Ascending aorta (tissue), 2 donors: ENCODE results near the gene INAFM1. TPM values are rescaled to one million over a fixed set of nuclear protein-coding genes. Genes with fewer than 3 reads are reported as not detected.

ENCODE experiments used
- DNase-seq, 2 donors: peaks; one replicate each; pipeline ENCODE4 v3.0.0-alpha.2; 2019; ENCODE audit warnings: low spot score in 2 of 2
- H3K27ac ChIP-seq, 2 donors: fragments of 200-600 bp; sonication (generic); one replicate each; pipeline ENCODE4 v1.5.1; 2016 to 2017; ENCODE audit warnings: mild to moderate bottlenecking in 1 of 2
- H3K27me3 ChIP-seq: fragments of 200-600 bp; sonication (generic); one replicate; pipeline ENCODE4 v1.5.1; 2017
- H3K36me3 ChIP-seq, 2 donors: fragments of 200-600 bp; sonication (generic); one replicate each; pipeline ENCODE4 v1.5.1; 2016
- H3K4me1 ChIP-seq, 2 donors: fragments of 200-600 bp; sonication (generic); one replicate each; pipeline ENCODE4 v1.5.1; 2016 to 2017; ENCODE audit warnings: mild to moderate bottlenecking in 1 of 2
- H3K4me3 ChIP-seq, 2 donors: fragments of 200-600 bp; sonication (generic); one replicate each; pipeline ENCODE4 v1.5.1; 2016 to 2017; ENCODE audit warnings: mild to moderate bottlenecking in 1 of 2
- H3K9me3 ChIP-seq, 2 donors: fragments of 200-600 bp; sonication (generic); one replicate each; pipeline ENCODE4 v1.5.1; 2016
- intact Hi-C: fragments of 100-400 bp; cut with DNase I; formaldehyde crosslinking; loops from one replicate; pipeline ENCODE4 v1.15.1; 2023
- total RNA-seq: library from RNA; depleted of rRNA; stranded (reverse); fragments of >200 nt; gene quantifications from one replicate; pipeline ENCODE4 v1.1.0, GENCODE V29; 2016
- TF ChIP-seq, protein P1 (sequence below), 3 experiments: fragments of 200-600 bp in 2 of 3; fragments of 450-650 bp in 1 of 3; sonication (generic) in 2 of 3; IDR thresholded peaks; one replicate each; pipeline ENCODE4 v1.5.1; 2016 to 2019; ENCODE audit warnings: antibody characterized with exemption in 3 of 3, mild to moderate bottlenecking in 1 of 3, moderate library complexity in 1 of 3

INAFM1 gene
- total RNA-seq, 1 donor from 2014 or later: 33.7 TPM

DNA sequence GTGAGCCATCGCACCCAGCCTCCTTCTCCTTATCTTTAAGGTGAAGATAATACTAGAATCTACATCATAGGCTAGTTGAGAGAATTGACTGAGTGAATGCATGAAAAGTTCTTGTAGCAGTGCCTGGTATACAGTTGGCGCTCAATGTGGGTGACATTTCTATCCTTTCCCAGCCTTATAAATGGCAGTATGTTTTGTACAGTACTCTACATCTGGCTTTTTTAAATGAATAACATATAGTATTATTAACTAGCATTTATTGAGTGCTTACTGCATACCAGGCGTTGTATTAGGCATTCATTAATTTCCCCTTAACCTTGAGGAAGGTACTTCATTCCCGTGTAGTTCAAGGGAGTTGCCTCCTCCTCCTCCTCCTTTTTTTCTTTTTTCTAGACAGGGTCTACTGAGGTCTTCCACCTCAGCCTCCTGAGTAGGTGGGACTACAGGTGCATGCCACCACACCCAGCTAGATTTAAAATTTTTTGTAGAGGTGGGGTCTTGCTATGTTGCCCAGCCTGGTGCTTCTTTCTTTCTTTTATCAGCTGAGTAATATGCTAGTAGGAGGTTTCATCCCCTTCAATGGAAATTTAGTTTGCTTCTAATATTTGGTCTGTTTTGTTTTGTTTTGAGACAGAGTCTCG, 37.8 kb downstream of the INAFM1 start:
- Histone ChIP-seq H3K4me3 (peak overlapping the region in 1 of 2 donors; percentile 38), H3K9me3 (no peaks in the 10 kb centered on the region), H3K4me1 (peaks cover 3 to 13% of the 10 kb centered on the region in 2 donors), H3K36me3 (no peaks in the 10 kb centered on the region), H3K27me3 (no peaks in the 10 kb centered on the region), H3K27ac (no peak overlapping the region)
- DNase-seq: no peak
- TF ChIP-seq, protein P1, sequence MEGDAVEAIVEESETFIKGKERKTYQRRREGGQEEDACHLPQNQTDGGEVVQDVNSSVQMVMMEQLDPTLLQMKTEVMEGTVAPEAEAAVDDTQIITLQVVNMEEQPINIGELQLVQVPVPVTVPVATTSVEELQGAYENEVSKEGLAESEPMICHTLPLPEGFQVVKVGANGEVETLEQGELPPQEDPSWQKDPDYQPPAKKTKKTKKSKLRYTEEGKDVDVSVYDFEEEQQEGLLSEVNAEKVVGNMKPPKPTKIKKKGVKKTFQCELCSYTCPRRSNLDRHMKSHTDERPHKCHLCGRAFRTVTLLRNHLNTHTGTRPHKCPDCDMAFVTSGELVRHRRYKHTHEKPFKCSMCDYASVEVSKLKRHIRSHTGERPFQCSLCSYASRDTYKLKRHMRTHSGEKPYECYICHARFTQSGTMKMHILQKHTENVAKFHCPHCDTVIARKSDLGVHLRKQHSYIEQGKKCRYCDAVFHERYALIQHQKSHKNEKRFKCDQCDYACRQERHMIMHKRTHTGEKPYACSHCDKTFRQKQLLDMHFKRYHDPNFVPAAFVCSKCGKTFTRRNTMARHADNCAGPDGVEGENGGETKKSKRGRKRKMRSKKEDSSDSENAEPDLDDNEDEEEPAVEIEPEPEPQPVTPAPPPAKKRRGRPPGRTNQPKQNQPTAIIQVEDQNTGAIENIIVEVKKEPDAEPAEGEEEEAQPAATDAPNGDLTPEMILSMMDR (IDR thresholded peaks at IDR 0.05): no peak
- intact Hi-C loops: no loop called here

DNA sequence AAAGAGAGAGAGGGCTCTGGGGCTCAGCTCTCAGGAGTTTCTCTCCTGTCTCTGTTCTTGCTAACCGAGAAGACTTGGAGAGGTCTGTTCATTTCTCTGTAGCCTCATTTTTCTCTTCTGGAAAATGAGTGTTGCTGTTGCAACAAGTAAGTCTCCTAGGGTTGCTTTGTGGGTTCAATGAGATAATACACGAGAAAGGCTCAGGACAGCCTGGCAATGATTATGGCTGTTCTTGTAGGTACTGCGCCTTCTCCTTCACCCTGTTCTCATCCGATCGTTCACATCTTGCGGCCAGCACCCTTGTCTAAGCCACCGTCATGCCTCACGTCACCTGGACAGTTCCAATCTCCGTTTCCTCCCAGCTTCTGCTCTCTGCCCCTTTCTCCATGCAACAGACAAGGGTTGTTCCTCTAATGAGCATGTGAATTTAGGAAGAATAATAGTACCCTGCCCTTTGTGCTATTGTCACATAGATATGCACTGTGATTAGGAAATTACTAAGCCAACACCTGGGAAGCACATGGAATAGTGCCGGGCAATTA, 39.1 kb downstream of the INAFM1 start:
- no peak overlapping the region for H3K27ac ChIP-seq
- TF ChIP-seq, protein P1 (IDR thresholded peaks at IDR 0.05): no peak
- no peaks in the 10 kb centered on the region for H3K27me3 ChIP-seq
- DNase-seq: no peak
- intact Hi-C loops: no loop called here
- no peaks in the 10 kb centered on the region for H3K36me3 ChIP-seq
- no peak overlapping the region for H3K4me3 ChIP-seq
- peaks cover 3 to 9% of the 10 kb centered on the region in 2 donors for H3K4me1 ChIP-seq
- H3K9me3 ChIP-seq: no peaks in the 10 kb centered on the region

DNA sequence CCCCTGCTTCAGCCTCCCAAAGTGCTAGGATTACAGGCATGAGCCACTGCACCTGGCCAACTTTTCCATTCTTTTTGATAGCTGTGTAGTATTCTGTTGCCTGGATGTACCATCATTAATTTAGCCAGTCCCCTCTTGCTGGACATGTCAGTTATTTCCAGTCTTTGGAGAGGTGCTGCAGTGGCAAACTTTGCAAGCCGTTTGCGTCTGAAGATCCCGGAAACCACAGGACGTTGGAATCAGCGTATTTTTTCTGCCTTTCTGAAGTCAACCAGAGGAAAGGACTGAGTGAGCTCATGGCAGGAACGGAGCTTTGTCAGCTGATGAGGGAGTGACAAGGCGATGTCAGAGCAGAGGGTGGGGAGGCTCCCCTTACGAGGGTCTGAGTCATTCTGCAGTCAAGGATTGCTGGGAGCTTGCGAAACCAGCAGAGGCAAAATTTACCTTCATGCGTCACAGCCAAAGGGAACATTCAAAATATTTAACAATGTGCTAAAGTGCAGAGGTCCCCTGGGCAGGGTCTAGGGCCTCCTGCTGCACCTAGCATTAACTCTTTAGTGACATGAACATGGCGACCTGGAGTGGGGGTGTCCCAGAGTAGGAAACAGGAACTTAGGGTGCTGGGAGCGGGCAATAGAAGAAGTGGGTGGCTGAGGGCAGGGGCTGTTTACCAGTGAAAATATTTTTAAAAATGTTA, 40.6 kb downstream of the INAFM1 start:
- intact Hi-C loops: no loop called here
- peaks cover 0 to 3% of the 10 kb centered on the region in 2 donors for H3K36me3 ChIP-seq
- H3K4me3 ChIP-seq: no peak overlapping the region
- H3K27ac ChIP-seq: peak overlapping the region in 1 of 2 donors; percentile 40
- DNase-seq: peak; percentile 70 to 90
- H3K27me3 ChIP-seq: no peaks in the 10 kb centered on the region
- no peaks in the 10 kb centered on the region for H3K4me1 ChIP-seq
- TF ChIP-seq, protein P1 (IDR thresholded peaks at IDR 0.05): no peak
- H3K9me3 ChIP-seq: no peaks in the 10 kb centered on the region

DNA sequence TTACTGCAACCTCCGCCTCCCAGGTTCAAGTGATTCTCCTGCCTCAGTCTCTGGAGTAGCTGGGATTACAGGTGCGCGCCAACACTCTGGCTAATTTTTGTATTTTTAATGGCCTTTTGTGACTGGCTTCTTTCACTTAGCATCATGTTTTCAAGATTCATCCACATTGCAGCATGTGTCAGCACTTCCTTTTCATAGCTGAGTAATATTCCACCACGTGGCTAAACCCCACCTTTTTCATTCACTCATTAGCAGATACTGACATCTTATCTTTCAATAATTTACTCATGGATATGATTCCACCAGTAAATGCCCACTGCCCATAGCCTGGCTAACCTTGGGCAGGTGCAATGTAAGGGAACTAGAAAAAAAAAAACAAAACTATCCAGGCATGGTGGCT, 41.8 kb downstream of the INAFM1 start:
- no peak for DNase-seq
- intact Hi-C loops: no loop called here
- Histone ChIP-seq H3K27ac (no peak overlapping the region), H3K4me1 (no peaks in the 10 kb centered on the region), H3K9me3 (no peaks in the 10 kb centered on the region), H3K27me3 (no peaks in the 10 kb centered on the region), H3K36me3 (peaks cover 0 to 6% of the 10 kb centered on the region in 2 donors), H3K4me3 (no peak overlapping the region)
- TF ChIP-seq, protein P1 (IDR thresholded peaks at IDR 0.05): no peak

DNA sequence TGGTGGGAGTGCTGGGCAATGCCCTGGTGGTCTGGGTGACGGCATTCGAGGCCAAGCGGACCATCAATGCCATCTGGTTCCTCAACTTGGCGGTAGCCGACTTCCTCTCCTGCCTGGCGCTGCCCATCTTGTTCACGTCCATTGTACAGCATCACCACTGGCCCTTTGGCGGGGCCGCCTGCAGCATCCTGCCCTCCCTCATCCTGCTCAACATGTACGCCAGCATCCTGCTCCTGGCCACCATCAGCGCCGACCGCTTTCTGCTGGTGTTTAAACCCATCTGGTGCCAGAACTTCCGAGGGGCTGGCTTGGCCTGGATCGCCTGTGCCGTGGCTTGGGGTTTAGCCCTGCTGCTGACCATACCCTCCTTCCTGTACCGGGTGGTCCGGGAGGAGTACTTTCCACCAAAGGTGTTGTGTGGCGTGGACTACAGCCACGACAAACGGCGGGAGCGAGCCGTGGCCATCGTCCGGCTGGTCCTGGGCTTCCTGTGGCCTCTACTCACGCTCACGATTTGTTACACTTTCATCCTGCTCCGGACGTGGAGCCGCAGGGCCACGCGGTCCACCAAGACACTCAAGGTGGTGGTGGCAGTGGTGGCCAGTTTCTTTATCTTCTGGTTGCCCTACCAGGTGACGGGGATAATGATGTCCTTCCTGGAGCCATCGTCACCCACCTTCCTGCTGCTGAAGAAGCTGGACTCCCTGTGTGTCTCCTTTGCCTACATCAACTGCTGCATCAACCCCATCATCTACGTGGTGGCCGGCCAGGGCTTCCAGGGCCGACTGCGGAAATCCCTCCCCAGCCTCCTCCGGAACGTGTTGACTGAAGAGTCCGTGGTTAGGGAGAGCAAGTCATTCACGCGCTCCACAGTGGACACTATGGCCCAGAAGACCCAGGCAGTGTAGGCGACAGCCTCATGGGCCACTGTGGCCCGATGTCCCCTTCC, 45.5 kb downstream of the INAFM1 start:
- H3K27ac ChIP-seq: no peak overlapping the region
- no peaks in the 10 kb centered on the region for H3K9me3 ChIP-seq
- H3K4me3 ChIP-seq: no peak overlapping the region
- no peaks in the 10 kb centered on the region for H3K27me3 ChIP-seq
- TF ChIP-seq, protein P1 (IDR thresholded peaks at IDR 0.05): no peak
- intact Hi-C loops: no loop called here
- no peak for DNase-seq
- H3K36me3 ChIP-seq: peaks cover 0 to 6% of the 10 kb centered on the region in 2 donors
- no peaks in the 10 kb centered on the region for H3K4me1 ChIP-seq
